Mesothelial cell of epicardium (in vitro differentiated cells): Measurements from ENCODE around the gene KLHL34. TPM values are rescaled to one million over a fixed set of nuclear protein-coding genes. Genes with fewer than 3 reads are reported as not detected.

ENCODE experiments used
- DNase-seq, 2 experiments: peaks; one replicate each; pipeline ENCODE4 v3.0.0; 2021; ENCODE audit warnings: low spot score in 2 of 2; ENCODE audit not compliant: unreplicated experiment in 2 of 2
- H3K27ac Mint-ChIP-seq: 2 replicates; pipeline ENCODE4 v1.8.0; 2021; ENCODE audit warnings: mixed read lengths
- H3K27me3 Mint-ChIP-seq: 2 replicates; pipeline ENCODE4 v1.8.0; 2021; ENCODE audit warnings: low read depth, mixed read lengths
- H3K36me3 Mint-ChIP-seq: 2 replicates; pipeline ENCODE4 v1.8.0; 2021; ENCODE audit warnings: mixed read lengths
- H3K4me1 Mint-ChIP-seq: 2 replicates; pipeline ENCODE4 v1.8.0; 2021; ENCODE audit warnings: mixed read lengths
- H3K4me3 Mint-ChIP-seq: 2 replicates; pipeline ENCODE4 v1.8.0; 2021; ENCODE audit warnings: mild to moderate bottlenecking, moderate library complexity, mixed read lengths
- H3K9me3 Mint-ChIP-seq: 2 replicates; pipeline ENCODE4 v1.8.0; 2021; ENCODE audit warnings: mixed read lengths
- CTCF ChIP-seq: fragments of 200-600 bp; sonication (generic); IDR thresholded peaks from one replicate; pipeline ENCODE4 v1.5.0; 2021; ENCODE audit warnings: antibody characterized with exemption; ENCODE audit not compliant: unreplicated experiment
- total RNA-seq: library from RNA; stranded (reverse); gene quantifications from 3 replicates; pipeline ENCODE4 v1.2.1, GENCODE V29; 2021

Gene KLHL34
- total RNA-seq, 1 donor from 2014 or later: not detected

- no peaks in the 10 kb centered on the region for H3K4me1 Mint-ChIP-seq
- no peaks in the 10 kb centered on the region for H3K9me3 Mint-ChIP-seq
- no peak overlapping the region for H3K4me3 Mint-ChIP-seq
- TF ChIP-seq CTCF: no peak
- H3K36me3 Mint-ChIP-seq: no peaks in the 10 kb centered on the region
- no peak for DNase-seq
- H3K27me3 Mint-ChIP-seq: no peaks in the 10 kb centered on the region
- no peak overlapping the region for H3K27ac Mint-ChIP-seq
Measured at GRCh38 chrX:21699136-21699535, 41.0 kb upstream of the KLHL34 start.

GRCh38 chrX:21698272-21698671, 40.1 kb upstream of the KLHL34 start:
- DNase-seq: no peak
- Mint-ChIP-seq H3K27me3 (no peaks in the 10 kb centered on the region), H3K27ac (no peak overlapping the region), H3K4me1 (no peaks in the 10 kb centered on the region), H3K36me3 (no peaks in the 10 kb centered on the region), H3K9me3 (no peaks in the 10 kb centered on the region), H3K4me3 (no peak overlapping the region)
- no peak for TF ChIP-seq CTCF

DNA sequence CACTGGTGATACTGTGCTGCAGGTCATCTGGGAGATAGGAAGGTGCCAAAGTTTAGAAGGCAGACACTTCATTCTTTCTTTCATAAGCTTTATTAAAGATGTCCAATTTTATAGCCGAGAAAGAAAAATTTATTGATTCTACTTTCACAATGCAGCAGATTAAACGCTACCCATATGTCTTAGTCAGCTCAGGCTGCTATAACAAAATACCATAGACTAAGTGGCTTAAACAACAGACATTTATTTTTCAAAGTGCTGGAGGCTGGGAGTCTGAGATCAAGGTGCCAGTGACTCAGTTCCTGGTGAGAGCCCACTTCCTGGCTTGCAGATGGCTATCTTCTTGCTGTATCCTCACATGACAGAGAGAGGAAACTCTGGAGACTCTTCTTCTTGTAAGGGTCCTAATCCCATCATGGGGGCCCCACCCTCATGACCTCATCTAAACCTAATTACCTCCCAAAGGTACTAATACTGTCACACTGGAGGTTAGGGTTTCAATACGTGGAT, 33.4 kb upstream of the KLHL34 start:
- no peak for TF ChIP-seq CTCF

DNA sequence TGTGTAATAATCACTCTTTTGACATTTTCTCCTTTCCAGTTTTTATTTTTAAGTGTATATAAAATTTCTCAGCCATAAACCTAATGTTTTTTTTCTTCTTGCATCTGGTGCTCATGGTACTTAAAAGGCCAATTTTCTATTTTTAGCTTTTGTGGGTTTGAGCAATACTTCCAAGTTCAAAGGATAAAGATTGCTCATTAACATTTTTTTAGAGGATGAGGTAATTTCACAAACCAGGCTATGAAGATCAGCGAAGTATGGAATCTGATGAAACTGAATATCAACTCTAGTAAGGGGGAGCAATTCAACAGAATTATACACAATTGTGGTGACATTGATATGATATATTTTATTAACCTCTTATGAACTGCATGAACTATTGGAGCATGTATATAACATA, 25.8 kb upstream of the KLHL34 start:
- no peak for TF ChIP-seq CTCF
- Mint-ChIP-seq H3K36me3 (no peaks in the 10 kb centered on the region), H3K27ac (peak overlapping the region; percentile 13), H3K4me1 (peaks cover 8% of the 10 kb centered on the region), H3K9me3 (peaks cover 6% of the 10 kb centered on the region), H3K4me3 (no peak overlapping the region), H3K27me3 (peaks cover 3% of the 10 kb centered on the region)
- DNase-seq: no peak

More for the DNA sequence above, 33.4 kb upstream of the KLHL34 start:
- Mint-ChIP-seq H3K4me1 (no peaks in the 10 kb centered on the region), H3K9me3 (peaks cover 10% of the 10 kb centered on the region), H3K36me3 (no peaks in the 10 kb centered on the region), H3K27me3 (no peaks in the 10 kb centered on the region), H3K27ac (no peak overlapping the region), H3K4me3 (no peak overlapping the region)
- no peak for DNase-seq

DNA sequence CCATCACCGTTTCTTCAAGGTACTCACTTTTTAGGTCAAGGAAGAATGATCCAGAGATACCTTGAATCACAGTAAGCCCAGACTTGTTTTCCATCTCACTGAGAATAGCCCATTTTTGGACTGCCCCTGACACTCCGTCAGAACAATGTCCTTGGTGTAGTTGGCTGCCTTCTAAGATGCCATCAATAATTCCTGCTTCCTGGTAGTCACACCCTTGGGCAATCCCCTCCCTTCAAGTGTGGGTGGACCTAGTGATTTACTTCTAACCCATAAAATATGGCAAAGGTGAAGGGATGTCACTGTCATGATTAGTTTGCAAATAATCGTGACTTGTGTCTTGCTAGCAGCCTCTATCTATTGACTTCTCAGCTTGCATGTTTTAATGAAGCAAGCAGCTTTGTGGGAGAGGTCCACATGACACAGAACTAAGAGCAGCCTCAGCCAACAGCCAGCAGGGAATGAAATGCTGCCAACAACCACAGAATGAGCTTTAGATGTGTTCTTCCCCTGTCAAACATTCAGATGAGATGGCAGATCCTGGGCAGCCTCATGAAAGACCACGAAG, 20.0 kb upstream of the KLHL34 start:
- Mint-ChIP-seq H3K4me1 (peaks cover 21% of the 10 kb centered on the region), H3K4me3 (no peak overlapping the region), H3K27ac (no peak overlapping the region), H3K27me3 (peaks cover 4% of the 10 kb centered on the region), H3K9me3 (peaks cover 5% of the 10 kb centered on the region), H3K36me3 (no peaks in the 10 kb centered on the region)
- no peak for DNase-seq
- TF ChIP-seq CTCF: no peak
